K562 (cell line): ENCODE data around the gene PLA2G4A. TPM values are rescaled to one million over a fixed set of nuclear protein-coding genes. Genes with fewer than 3 reads are reported as not detected.

Experiments
- ATAC-seq: fragments of 200-7000 bp; cut with Tn5 transposase; 3 replicates; pipeline ENCODE4 v1.9.1; 2020; ENCODE audit warnings: moderate library complexity
- BruUV-seq: library from RNA; stranded (reverse); fragments of 400-500 nt; replicated peaks from 2 replicates; lab custom pipeline; 2021; lab: Mats Ljungman, UMichigan
- CTCF ChIA-PET: fragments of 300-600 bp; formaldehyde crosslinking; extraction: SDS; loops from one replicate; lab custom pipeline; 2021; ENCODE audit warnings: low intra/inter-chr PET ratio; lab: Yijun Ruan, JAX
- POLR2A ChIA-PET: fragments of 300-600, 350-650 bp; sonication (Branson Sonifier 250); formaldehyde crosslinking; extraction: SDS; loops from one replicate; lab custom pipeline; 2021; ENCODE audit warnings: antibody characterized with exemption, inconsistent platforms; lab: Yijun Ruan, JAX
- DNase-seq, 4 experiments: peaks; one replicate each; pipeline versions ENCODE4 v3.0.0 to v3.0.0-alpha.2; 2011 to 2018; ENCODE audit warnings: low spot score in 3 of 4, mixed read lengths in 3 of 4; ENCODE audit errors: extremely low read depth in 1 of 4
- FAIRE-seq: peaks from 2 replicates; lab custom pipeline; 2011; peaks lifted over from hg19 to GRCh38; lab: Jason Lieb, UNC
- H2AFZ ChIP-seq: 2 replicates; pipeline ENCODE4 v1.6.0; 2011; ENCODE audit warnings: low read depth, low read length, control low read depth, inconsistent platforms
- H3K27ac ChIP-seq: fragments of 200-600 bp; 3 replicates; pipeline ENCODE4 v1.8.0; 2011; ENCODE audit warnings: low read depth, mild to moderate bottlenecking, control low read depth, inconsistent platforms, low read length, moderate library complexity, mixed read lengths; ENCODE audit errors: extremely low read depth
- H3K27me3 ChIP-seq, 2 experiments: fragments of 300-600 bp in 1 of 2; 2 replicates in 1 of 2; 3 replicates in 1 of 2; pipeline versions ENCODE4 v1.6.0 to v1.8.0; 2011; ENCODE audit warnings: inconsistent platforms in 2 of 2, low read length in 2 of 2, mild to moderate bottlenecking in 1 of 2, mixed read lengths in 1 of 2, moderate library complexity in 1 of 2; ENCODE audit not compliant: control insufficient read depth in 2 of 2, insufficient read depth in 2 of 2
- H3K36me3 ChIP-seq: fragments of 300-600 bp; 3 replicates; pipeline ENCODE4 v1.8.0; 2011; ENCODE audit warnings: mild to moderate bottlenecking, low read length, inconsistent platforms; ENCODE audit not compliant: control insufficient read depth, insufficient read depth
- H3K4me1 ChIP-seq, 2 experiments: fragments of 200-600 bp in 1 of 2; replicated peaks in 1 of 2; 2 replicates in 1 of 2; 3 replicates in 1 of 2; pipeline versions ENCODE4 v1.5.1 to v1.8.0; 2011; ENCODE audit warnings: inconsistent platforms in 2 of 2, low read length in 2 of 2, mild to moderate bottlenecking in 1 of 2, mixed read lengths in 1 of 2, moderate library complexity in 1 of 2; ENCODE audit not compliant: control insufficient read depth in 2 of 2, insufficient read depth in 2 of 2
- H3K4me2 ChIP-seq: 2 replicates; pipeline ENCODE4 v1.6.1; 2011; ENCODE audit warnings: low read length, control low read depth, inconsistent platforms, mixed read lengths; ENCODE audit not compliant: insufficient read depth
- H3K4me3 ChIP-seq: fragments of 200-600 bp; sonication (generic), shearing (Covaris generic); 2 replicates; pipeline ENCODE4 v1.5.1; 2016; ENCODE audit warnings: control low read depth, inconsistent platforms
- H3K79me2 ChIP-seq: fragments of 200-600 bp; 3 replicates; pipeline ENCODE4 v1.8.0; 2011; ENCODE audit warnings: low read length, inconsistent platforms; ENCODE audit not compliant: control insufficient read depth, insufficient read depth
- H3K9ac ChIP-seq, 2 experiments: 2 replicates each; pipeline versions ENCODE4 v1.6.0 to v1.6.1; 2011; ENCODE audit warnings: low read depth in 2 of 2, low read length in 2 of 2, control low read depth in 1 of 2, inconsistent platforms in 1 of 2, mild to moderate bottlenecking in 1 of 2, mixed read lengths in 1 of 2; ENCODE audit not compliant: insufficient read depth in 1 of 2
- H3K9me1 ChIP-seq: one replicate; pipeline ENCODE4 v1.6.0; 2011; ENCODE audit warnings: inconsistent platforms, mild to moderate bottlenecking, low read length, moderate library complexity; ENCODE audit not compliant: control insufficient read depth, insufficient read depth
- H3K9me3 ChIP-seq: replicated peaks from 2 replicates; pipeline ENCODE4 v1.5.1; 2011; ENCODE audit warnings: low read depth, low read length, inconsistent platforms; ENCODE audit not compliant: control insufficient read depth, insufficient read depth
- H4K20me1 ChIP-seq: replicated peaks from 2 replicates; pipeline ENCODE4 v1.6.1; 2011; ENCODE audit warnings: low read length, inconsistent platforms, mixed read lengths; ENCODE audit not compliant: control insufficient read depth, insufficient read depth
- ARID3B ChIP-seq: fragments of 250-450 bp; sonication (Bioruptor Pico); IDR thresholded peaks from 2 replicates; pipeline ENCODE4 v1.4.0; 2020; ENCODE audit warnings: borderline replicate concordance
- BRCA1 ChIP-seq, 2 experiments: fragments of 450-650 bp in 1 of 2; sonication (generic) in 1 of 2; formaldehyde crosslinking in 1 of 2; IDR thresholded peaks; 2 replicates each; pipeline versions ENCODE4 v1.5.0 to v1.6.1; 2017 to 2020; ENCODE audit warnings: mild to moderate bottlenecking in 1 of 2, missing genetic modification reagents in 1 of 2
- BRD4 ChIP-seq: fragments of 200-600 bp; sonication (generic); IDR thresholded peaks from 2 replicates; pipeline ENCODE4 v1.6.1; 2017; ENCODE audit warnings: inconsistent platforms
- EZH2 ChIP-seq: IDR thresholded peaks from 2 replicates; pipeline ENCODE4 v1.6.1; 2012; ENCODE audit warnings: low read depth, mild to moderate bottlenecking, inconsistent platforms, low read length, borderline replicate concordance
- HOXB6 ChIP-seq: fragments of 250-450 bp; sonication (Bioruptor Pico); IDR thresholded peaks from 2 replicates; pipeline ENCODE4 v1.5.1; 2022; ENCODE audit warnings: mild to moderate bottlenecking, borderline replicate concordance
- ILF3 ChIP-seq: fragments of 450-650 bp; IDR thresholded peaks from 2 replicates; pipeline ENCODE4 v1.6.1; 2018; ENCODE audit warnings: antibody characterized with exemption, mild to moderate bottlenecking, moderate library complexity, borderline replicate concordance
- IRF2 ChIP-seq: sonication (generic); formaldehyde crosslinking; IDR thresholded peaks from 2 replicates; pipeline ENCODE4 v1.8.1; 2022; ENCODE audit warnings: mild to moderate bottlenecking, missing genetic modification reagents
- KHSRP ChIP-seq: fragments of 450-650 bp; IDR thresholded peaks from 2 replicates; pipeline ENCODE4 v1.6.1; 2017
- NR2F6 ChIP-seq: fragments of 450-650 bp; formaldehyde crosslinking; IDR thresholded peaks from 2 replicates; pipeline ENCODE4 v1.4.0; 2020; ENCODE audit warnings: mild to moderate bottlenecking
- STAT5A ChIP-seq: IDR thresholded peaks from 2 replicates; pipeline ENCODE4 v1.6.1; 2012; ENCODE audit warnings: low read length, inconsistent platforms, borderline replicate concordance
- TARDBP ChIP-seq: fragments of 450-650 bp; IDR thresholded peaks from 2 replicates; pipeline ENCODE4 v1.6.1; 2016
- XRCC5 ChIP-seq: fragments of 200-400 bp; formaldehyde crosslinking; IDR thresholded peaks from 2 replicates; pipeline ENCODE4 v1.6.1; 2017; ENCODE audit warnings: low read depth, mild to moderate bottlenecking, low read length
- ZC3H4 ChIP-seq: sonication (generic); formaldehyde crosslinking; IDR thresholded peaks from 2 replicates; pipeline ENCODE4 v1.9.0; 2021; ENCODE audit warnings: missing genetic modification reagents, borderline replicate concordance
- ZFX ChIP-seq: sonication (generic); formaldehyde crosslinking; IDR thresholded peaks from 2 replicates; pipeline ENCODE4 v1.8.0; 2022; ENCODE audit warnings: mild to moderate bottlenecking, missing genetic modification reagents, moderate library complexity
- ZNF124 ChIP-seq: sonication (generic); formaldehyde crosslinking; IDR thresholded peaks from 2 replicates; pipeline ENCODE4 v1.8.1; 2022; ENCODE audit warnings: missing genetic modification reagents
- ZNF668 ChIP-seq: fragments of 250-450 bp; sonication (Bioruptor Pico); IDR thresholded peaks from 2 replicates; pipeline ENCODE4 v1.8.0; 2022; ENCODE audit warnings: mild to moderate bottlenecking, inconsistent platforms
- whole genome bisulfite sequencing: fragments of 100-300 bp; shearing (Covaris generic); methylation state at CpG from one replicate; pipeline ENCODE4 v1.1.6; 2016; ENCODE audit warnings: low coverage, mixed read lengths; ENCODE audit not compliant: insufficient coverage; ENCODE audit errors: missing lambda C conversion rate; 5-methylcytosine and 5-hydroxymethylcytosine counted together
- in situ Hi-C: fragments of 300-500 bp; cut with MboI; formaldehyde crosslinking; loops from 4 replicates; pipeline ENCODE4 v1.15.0; 2018; ENCODE audit warnings: inconsistent platforms, mixed read lengths
- intact Hi-C: fragments of 100-400 bp; cut with micrococcal nuclease; formaldehyde crosslinking; loops from 2 replicates; pipeline ENCODE4 v1.14.2; 2022
- polyA plus RNA-seq, 8 experiments: library from polyadenylated mRNA; depleted of rRNA in 4 of 8; stranded (reverse) in 5 of 8; unstranded in 3 of 8; fragments of >200 nt; fragmentation: Nextera tagmentation in 2 of 8; fragmentation: Illumina TruSeq in 1 of 8; extraction: Ambion mirVana in 2 of 8; extraction: Trizol in 1 of 8; gene quantifications; 2 replicates each; pipeline versions ENCODE4 v1.2.1 to v1.2.3, GENCODE V29; 2011 to 2014; ENCODE audit warnings: inconsistent platforms in 1 of 8, missing spikeins in 1 of 8
- total RNA-seq, 7 experiments: library from RNA; depleted of rRNA in 6 of 7; stranded (reverse); fragments of >200 nt in 6 of 7; fragmentation: Illumina TruSeq in 2 of 7; extraction: Trizol in 2 of 7; gene quantifications; 2 replicates each; pipeline versions ENCODE4 v1.2.1 to v1.2.3, GENCODE V29; 2011 to 2021; ENCODE audit warnings: low replicate concordance in 1 of 7

Gene PLA2G4A
- total and polyA plus RNA-seq, 9 of the 15 experiments (the other 6 are each of a cell fraction or from before 2014, with no cell fraction given), result 0.04 to 0.71 (median 0.22) TPM; not detected in 4

GRCh38 chr1:187003353-187003752 is 174.6 kb downstream of the PLA2G4A start:
- no TSS peak for BruUV-seq
- ATAC-seq, result no peak
- WGBS, result 22% methylated on average over 6 of the region's 8 CpGs
- H3K36me3 ChIP-seq, result no peaks in the 10 kb centered on the region
- H3K4me2 ChIP-seq, result no peak overlapping the region
- in situ Hi-C loops (no loop called here), intact Hi-C loops (no loop called here)
- no peaks in the 10 kb centered on the region for H3K79me2 ChIP-seq
- no peaks in the 10 kb centered on the region for H3K9me3 ChIP-seq
- H3K4me1 ChIP-seq, result no peaks in the 10 kb centered on the region
- TF ChIP-seq ZFX (CRISPR knock-in tag) (0 out of 2 replicates have a peak, but pooled peaks have one; percentile 14), ARID3B (CRISPR knock-in tag) (no peak)
- H3K4me3 ChIP-seq, result no peak overlapping the region
- DNase-seq, result no peak
- CTCF ChIA-PET, result no interaction called here
- no peak for FAIRE-seq
- H3K27ac ChIP-seq, result no peak overlapping the region
- POLR2A ChIA-PET, result no interaction called here
- no peak overlapping the region for H2AFZ ChIP-seq
- H3K9me1 ChIP-seq, result no peaks in the 10 kb centered on the region
- no peak overlapping the region for H3K9ac ChIP-seq
- H3K27me3 ChIP-seq, result no peaks in the 10 kb centered on the region
- no peaks in the 10 kb centered on the region for H4K20me1 ChIP-seq

- Histone ChIP-seq H3K9me1 (no peaks in the 10 kb centered on the region), H4K20me1 (no peaks in the 10 kb centered on the region), H3K9ac (no peak overlapping the region)
- in situ Hi-C loops, result no loop called here
- TF ChIP-seq HOXB6 (CRISPR knock-in tag) (no peak), NR2F6 (CRISPR knock-in tag) (no peak), ILF3 (no peak), ZC3H4 (CRISPR knock-in tag) (no peak), EZH2 (no peak), KHSRP (no peak), XRCC5 (no peak), ZNF124 (CRISPR knock-in tag) (no peak), STAT5A (no peak), BRCA1 (IDR thresholded peaks at IDR 0.05) (no peak), BRCA1 (CRISPR knock-in tag; IDR thresholded peaks at IDR 0.05) (no peak), BRD4 (no peak), ZNF668 (CRISPR knock-in tag) (no peak), TARDBP (no peak), IRF2 (no peak)
- TF ChIP-seq, all 486 proteins: peak for 0
- ChIA-PET POLR2A (interaction anchor here (0.5 kb wide), 1 partner anchor 1036 kb away, joined by 4 read pairs; no protein-coding TSS in a partner anchor), CTCF (no interaction called here)
- no TSS peak for BruUV-seq
- no peaks in the 10 kb centered on the region for H3K9me3 ChIP-seq
- ATAC-seq (no peak), FAIRE-seq (no peak), DNase-seq (no peak)
- H3K36me3 ChIP-seq, result no peaks in the 10 kb centered on the region
- H3K4me2 ChIP-seq, result no peak overlapping the region
- intact Hi-C loops, result no loop called here
- H3K4me1 ChIP-seq, result no peaks in the 10 kb centered on the region
- WGBS, result 11% methylated on average over 2 of the region's 2 CpGs
- no peak overlapping the region for H2AFZ ChIP-seq
- H3K27me3 ChIP-seq, result no peaks in the 10 kb centered on the region
- H3K4me3 ChIP-seq, result no peak overlapping the region
- H3K79me2 ChIP-seq, result no peaks in the 10 kb centered on the region
- H3K27ac ChIP-seq, result no peak overlapping the region
Measured at GRCh38 chr1:187006896-187007295, 178.1 kb downstream of the PLA2G4A start.
